NCI-H748 (cell line): ENCODE measurements around the gene CTCFL.

Experiments
- DNase-seq: peaks from one replicate; lab custom pipeline; 2025; ENCODE audit not compliant: unreplicated experiment; lab: John Stamatoyannopoulos, UW

The CTCFL gene

GRCh38 chr20:57468523-57469417 is 56.2 kb downstream of the CTCFL start:
- no peak for DNase-seq

- DNase-seq = no peak
Observed at GRCh38 chr20:57467742-57468141, 57.2 kb downstream of the CTCFL start.

- no peak for DNase-seq
Observed at GRCh38 chr20:57465943-57466342, 59.0 kb downstream of the CTCFL start.

- no peak for DNase-seq
Observed at GRCh38 chr20:57465486-57465885, 59.5 kb downstream of the CTCFL start.

- no peak for DNase-seq
Observed at GRCh38 chr20:57464642-57465211, 60.2 kb downstream of the CTCFL start.

- no peak for DNase-seq
Observed at GRCh38 chr20:57462781-57463180, 62.2 kb downstream of the CTCFL start.

- no peak for DNase-seq
Observed at GRCh38 chr20:57461726-57462125, 63.2 kb downstream of the CTCFL start.

- DNase-seq = no peak
Observed at GRCh38 chr20:57460781-57461465, 64.0 kb downstream of the CTCFL start.

- DNase-seq = no peak
Observed at GRCh38 chr20:57459897-57460296, 65.0 kb downstream of the CTCFL start.

- no peak for DNase-seq
Observed at GRCh38 chr20:57459278-57459677, 65.7 kb downstream of the CTCFL start.

- DNase-seq = no peak
Observed at GRCh38 chr20:57458400-57459160, 66.4 kb downstream of the CTCFL start.

GRCh38 chr20:57457243-57458095 is 67.5 kb downstream of the CTCFL start:
- peak; percentile 26 for DNase-seq

- DNase-seq = no peak
Observed at GRCh38 chr20:57456116-57456515, 68.8 kb downstream of the CTCFL start.

GRCh38 chr20:57455386-57455785 is 69.6 kb downstream of the CTCFL start:
- no peak for DNase-seq

GRCh38 chr20:57451795-57452661 is 72.9 kb downstream of the CTCFL start:
- DNase-seq = no peak

- no peak for DNase-seq
Observed at GRCh38 chr20:57451431-57451794, 73.5 kb downstream of the CTCFL start.

GRCh38 chr20:57450931-57451330 is 74.0 kb downstream of the CTCFL start:
- DNase-seq = no peak

- no peak for DNase-seq
Observed at GRCh38 chr20:57450419-57450818, 74.5 kb downstream of the CTCFL start.
